Duodenal mucosa (tissue), 2 donors: ENCODE measurements around the gene GIPC2.

Experiments
- H3K27ac ChIP-seq: one replicate; pipeline ENCODE4 v1.7.0; 2013; ENCODE audit warnings: low read depth, low read length
- H3K27me3 ChIP-seq, 2 donors: one replicate each; pipeline ENCODE4 v1.7.0; 2013; ENCODE audit warnings: low read length in 2 of 2, control low read depth in 1 of 2; ENCODE audit not compliant: insufficient read depth in 2 of 2, control insufficient read depth in 1 of 2
- H3K36me3 ChIP-seq, 2 donors: one replicate each; pipeline ENCODE4 v1.7.0; 2013; ENCODE audit warnings: low read length in 2 of 2, control low read depth in 1 of 2; ENCODE audit not compliant: insufficient read depth in 2 of 2, control insufficient read depth in 1 of 2
- H3K4me1 ChIP-seq, 2 donors: one replicate each; pipeline ENCODE4 v1.7.0; 2013; ENCODE audit warnings: low read length in 2 of 2, control low read depth in 1 of 2; ENCODE audit not compliant: insufficient read depth in 2 of 2, control insufficient read depth in 1 of 2
- H3K4me3 ChIP-seq, 2 donors: one replicate each; pipeline ENCODE4 v1.7.0; 2013; ENCODE audit warnings: low read length in 2 of 2, low read depth in 1 of 2
- H3K9ac ChIP-seq, 2 donors: one replicate each; pipeline ENCODE4 v1.7.0; 2013; ENCODE audit warnings: low read length in 2 of 2, low read depth in 1 of 2
- H3K9me3 ChIP-seq, 2 donors: one replicate each; pipeline ENCODE4 v1.7.0; 2013; ENCODE audit warnings: low read length in 2 of 2, control low read depth in 1 of 2; ENCODE audit not compliant: control insufficient read depth in 1 of 2

Gene GIPC2

GRCh38 chr1:78132174-78132947 is 86.6 kb downstream of the GIPC2 start:
- Histone ChIP-seq H3K27ac (no peak overlapping the region), H3K4me3 (no peak overlapping the region), H3K4me1 (no peaks in the 10 kb centered on the region), H3K36me3 (peaks cover 0 to 11% of the 10 kb centered on the region in 2 donors), H3K27me3 (no peaks in the 10 kb centered on the region), H3K9me3 (no peaks in the 10 kb centered on the region), H3K9ac (no peak overlapping the region)

GRCh38 chr1:78132948-78133322 is 87.2 kb downstream of the GIPC2 start:
- peaks cover 0 to 11% of the 10 kb centered on the region in 2 donors for H3K36me3 ChIP-seq
- no peaks in the 10 kb centered on the region for H3K27me3 ChIP-seq
- no peaks in the 10 kb centered on the region for H3K4me1 ChIP-seq
- H3K9me3 ChIP-seq = no peaks in the 10 kb centered on the region
- no peak overlapping the region for H3K4me3 ChIP-seq
- no peak overlapping the region for H3K27ac ChIP-seq
- no peak overlapping the region for H3K9ac ChIP-seq

- H3K9ac ChIP-seq = no peak overlapping the region
- H3K27me3 ChIP-seq = no peaks in the 10 kb centered on the region
- no peaks in the 10 kb centered on the region for H3K9me3 ChIP-seq
- no peak overlapping the region for H3K4me3 ChIP-seq
- peaks cover 0 to 1% of the 10 kb centered on the region in 2 donors for H3K4me1 ChIP-seq
- peaks cover 0 to 11% of the 10 kb centered on the region in 2 donors for H3K36me3 ChIP-seq
- no peak overlapping the region for H3K27ac ChIP-seq
These were observed 90.9 kb downstream of the GIPC2 start for GRCh38 chr1:78136680-78137079.

DNA sequence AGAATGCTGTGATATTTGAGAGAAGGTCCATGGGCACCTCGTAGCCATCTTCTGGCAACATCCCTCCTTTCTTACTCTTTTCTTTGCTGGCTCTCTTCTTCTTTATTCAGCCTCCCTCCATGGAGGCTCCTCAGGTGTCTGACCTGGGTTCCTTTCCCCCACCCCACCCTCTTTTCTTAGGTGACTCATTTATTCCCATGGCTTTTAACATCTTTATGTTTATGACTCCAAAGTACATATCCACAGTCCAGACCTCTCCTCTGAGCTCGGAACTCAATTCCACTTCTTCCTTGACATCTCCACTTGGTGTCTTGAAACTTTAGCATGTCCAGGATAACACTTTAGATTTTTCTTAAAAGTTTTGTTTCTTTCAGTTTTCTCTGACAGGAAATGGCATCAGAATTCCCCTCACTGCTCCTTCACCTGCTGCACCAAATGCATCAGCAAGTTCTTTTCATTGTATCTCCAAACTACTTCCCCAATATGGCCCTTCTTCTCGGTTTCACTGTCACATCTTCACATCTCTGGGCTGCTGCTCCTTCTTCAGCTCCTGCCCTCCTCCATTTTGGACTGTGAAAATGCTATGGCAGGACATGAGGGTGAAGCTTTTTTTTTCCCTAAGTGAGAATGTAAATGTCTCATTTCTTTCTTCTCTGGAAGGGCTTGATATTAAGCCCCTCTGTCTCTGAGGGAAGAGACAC is 95.9 kb downstream of the GIPC2 start:
- Histone ChIP-seq H3K9ac (no peak overlapping the region), H3K4me3 (no peak overlapping the region), H3K27ac (no peak overlapping the region)

DNA sequence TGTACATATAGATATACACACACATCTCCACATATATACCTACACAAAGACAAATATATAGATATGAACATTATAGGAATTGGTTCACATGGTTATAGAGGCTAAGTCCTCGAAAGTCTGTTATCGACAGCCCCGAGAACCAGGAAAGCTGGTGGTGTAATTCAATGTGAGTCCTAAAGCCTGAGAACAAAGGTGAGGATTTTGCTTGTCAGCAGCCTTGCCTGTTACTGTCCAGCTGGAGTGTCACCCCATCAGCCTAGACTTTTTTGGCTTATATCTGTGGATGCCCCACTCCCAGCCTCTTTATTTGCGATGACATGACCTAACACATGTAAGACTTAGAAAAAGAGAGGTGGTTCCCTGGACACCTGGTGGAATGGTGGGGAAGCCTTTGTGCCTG is 97.0 kb downstream of the GIPC2 start:
- H3K36me3 ChIP-seq = peaks cover 0 to 9% of the 10 kb centered on the region in 2 donors
- H3K27ac ChIP-seq = no peak overlapping the region
- H3K27me3 ChIP-seq = no peaks in the 10 kb centered on the region
- peaks cover 11 to 20% of the 10 kb centered on the region in 2 donors for H3K4me1 ChIP-seq
- H3K4me3 ChIP-seq = peak overlapping the region; percentile 15 to 58
- no peak overlapping the region for H3K9ac ChIP-seq
- H3K9me3 ChIP-seq = no peaks in the 10 kb centered on the region

More for the DNA sequence above, 95.9 kb downstream of the GIPC2 start:
- Histone ChIP-seq H3K36me3 (peaks cover 0 to 6% of the 10 kb centered on the region in 2 donors), H3K27me3 (no peaks in the 10 kb centered on the region), H3K9me3 (no peaks in the 10 kb centered on the region), H3K4me1 (peaks cover 11 to 20% of the 10 kb centered on the region in 2 donors)

GRCh38 chr1:78143152-78143551 is 97.4 kb downstream of the GIPC2 start:
- H3K4me1 ChIP-seq = peaks cover 11 to 20% of the 10 kb centered on the region in 2 donors
- H3K27ac ChIP-seq = no peak overlapping the region
- H3K4me3 ChIP-seq = peak overlapping the region; percentile 15 to 58
- H3K9ac ChIP-seq = no peak overlapping the region
- no peaks in the 10 kb centered on the region for H3K9me3 ChIP-seq
- H3K36me3 ChIP-seq = peaks cover 0 to 9% of the 10 kb centered on the region in 2 donors
- H3K27me3 ChIP-seq = no peaks in the 10 kb centered on the region

GRCh38 chr1:78143673-78144072 is 97.9 kb downstream of the GIPC2 start:
- Histone ChIP-seq H3K9me3 (no peaks in the 10 kb centered on the region), H3K27ac (no peak overlapping the region), H3K27me3 (no peaks in the 10 kb centered on the region), H3K9ac (no peak overlapping the region), H3K4me3 (peak overlapping the region; percentile 15 to 58), H3K36me3 (peaks cover 0 to 9% of the 10 kb centered on the region in 2 donors), H3K4me1 (peaks cover 11 to 20% of the 10 kb centered on the region in 2 donors)

GRCh38 chr1:78145105-78145580 is 99.4 kb downstream of the GIPC2 start:
- Histone ChIP-seq H3K9me3 (no peaks in the 10 kb centered on the region), H3K36me3 (peaks cover 0 to 9% of the 10 kb centered on the region in 2 donors), H3K4me1 (peaks cover 11 to 20% of the 10 kb centered on the region in 2 donors), H3K4me3 (no peak overlapping the region), H3K27ac (no peak overlapping the region), H3K9ac (no peak overlapping the region), H3K27me3 (no peaks in the 10 kb centered on the region)

- Histone ChIP-seq H3K9me3 (no peaks in the 10 kb centered on the region), H3K27ac (no peak overlapping the region), H3K4me1 (peaks cover 11 to 20% of the 10 kb centered on the region in 2 donors), H3K36me3 (peaks cover 0 to 9% of the 10 kb centered on the region in 2 donors), H3K4me3 (no peak overlapping the region), H3K9ac (no peak overlapping the region), H3K27me3 (no peaks in the 10 kb centered on the region)
These were observed 100.5 kb downstream of the GIPC2 start for GRCh38 chr1:78146205-78146771.

GRCh38 chr1:78147031-78147430 is 101.3 kb downstream of the GIPC2 start:
- Histone ChIP-seq H3K27ac (no peak overlapping the region), H3K4me1 (peaks cover 11 to 15% of the 10 kb centered on the region in 2 donors), H3K9me3 (no peaks in the 10 kb centered on the region), H3K36me3 (peaks cover 0 to 9% of the 10 kb centered on the region in 2 donors), H3K9ac (no peak overlapping the region), H3K4me3 (no peak overlapping the region), H3K27me3 (no peaks in the 10 kb centered on the region)
